Measurements from ENCODE around the gene ARPIN.
"Not testable (repeated sequence)": the region's sequence is repeated elsewhere in the genome, so short reads cannot be mapped to it uniquely, and the experiment has no call there.

Gene ARPIN

DNA sequence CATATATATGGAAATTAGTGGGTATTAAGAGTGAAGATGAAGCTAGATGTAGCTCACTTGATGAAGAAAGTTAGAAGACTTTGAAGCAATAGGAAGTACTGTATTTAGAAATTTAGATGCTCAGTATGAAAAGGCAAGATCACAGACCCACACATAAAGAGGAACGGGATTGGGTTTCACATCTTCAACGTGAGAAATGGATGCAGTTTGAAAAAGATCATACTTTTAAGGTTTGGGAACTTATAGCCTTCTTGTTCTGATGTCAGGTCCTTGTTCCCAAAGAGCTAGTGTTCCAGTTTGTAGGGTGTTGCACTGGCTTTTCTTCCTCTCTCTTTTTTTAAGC, 35.7 kb downstream of the ARPIN start:
- TF ChIP-seq, protein P1, sequence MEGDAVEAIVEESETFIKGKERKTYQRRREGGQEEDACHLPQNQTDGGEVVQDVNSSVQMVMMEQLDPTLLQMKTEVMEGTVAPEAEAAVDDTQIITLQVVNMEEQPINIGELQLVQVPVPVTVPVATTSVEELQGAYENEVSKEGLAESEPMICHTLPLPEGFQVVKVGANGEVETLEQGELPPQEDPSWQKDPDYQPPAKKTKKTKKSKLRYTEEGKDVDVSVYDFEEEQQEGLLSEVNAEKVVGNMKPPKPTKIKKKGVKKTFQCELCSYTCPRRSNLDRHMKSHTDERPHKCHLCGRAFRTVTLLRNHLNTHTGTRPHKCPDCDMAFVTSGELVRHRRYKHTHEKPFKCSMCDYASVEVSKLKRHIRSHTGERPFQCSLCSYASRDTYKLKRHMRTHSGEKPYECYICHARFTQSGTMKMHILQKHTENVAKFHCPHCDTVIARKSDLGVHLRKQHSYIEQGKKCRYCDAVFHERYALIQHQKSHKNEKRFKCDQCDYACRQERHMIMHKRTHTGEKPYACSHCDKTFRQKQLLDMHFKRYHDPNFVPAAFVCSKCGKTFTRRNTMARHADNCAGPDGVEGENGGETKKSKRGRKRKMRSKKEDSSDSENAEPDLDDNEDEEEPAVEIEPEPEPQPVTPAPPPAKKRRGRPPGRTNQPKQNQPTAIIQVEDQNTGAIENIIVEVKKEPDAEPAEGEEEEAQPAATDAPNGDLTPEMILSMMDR (IDR thresholded peaks at IDR 0.05; ENCODE audit: low read depth, low read length, missing control alignments) = no peak
- no peak overlapping the region for H3K4me3 ChIP-seq (ENCODE audit: low read depth, low read length)
- DNase-seq (ENCODE audit: low read depth) = no peak

DNA sequence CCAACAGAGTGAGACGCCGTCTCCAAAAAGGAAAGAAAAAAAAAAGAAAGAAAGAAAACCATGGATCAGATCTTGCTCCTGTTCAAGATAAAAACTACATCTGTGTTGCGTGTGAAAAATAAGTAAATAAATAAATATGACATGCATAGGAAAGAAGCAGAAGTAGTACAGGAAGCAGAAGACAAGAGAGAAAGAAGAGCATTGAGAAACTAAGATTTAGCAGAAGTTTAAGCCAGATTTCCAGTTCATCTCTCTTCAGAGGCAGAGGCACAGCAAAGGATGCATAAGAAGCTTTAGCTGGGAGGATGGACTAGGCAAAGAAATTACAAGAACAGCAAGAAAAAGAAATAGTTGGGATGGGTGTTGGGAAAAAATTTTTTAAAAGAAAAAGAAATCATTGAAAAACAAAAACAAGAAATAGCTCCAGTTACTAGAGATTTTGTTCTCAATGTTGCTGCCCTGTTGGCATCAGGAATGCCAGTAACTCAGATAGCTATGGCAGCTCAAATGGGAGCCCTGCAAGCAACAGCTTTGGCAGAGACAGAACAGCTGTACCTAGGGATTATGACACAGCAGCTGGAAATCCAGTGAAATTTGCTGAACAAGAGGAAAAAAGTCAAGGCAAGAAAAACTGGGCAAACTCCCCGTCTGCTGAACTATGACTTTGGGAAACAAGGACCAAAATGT, 36.2 kb downstream of the ARPIN start:
- H3K4me3 ChIP-seq (ENCODE audit: low read depth, low read length) = no peak overlapping the region
- no peak for DNase-seq (ENCODE audit: low read depth)
- TF ChIP-seq, protein P1 (IDR thresholded peaks at IDR 0.05; ENCODE audit: low read depth, low read length, missing control alignments) = no peak

DNA sequence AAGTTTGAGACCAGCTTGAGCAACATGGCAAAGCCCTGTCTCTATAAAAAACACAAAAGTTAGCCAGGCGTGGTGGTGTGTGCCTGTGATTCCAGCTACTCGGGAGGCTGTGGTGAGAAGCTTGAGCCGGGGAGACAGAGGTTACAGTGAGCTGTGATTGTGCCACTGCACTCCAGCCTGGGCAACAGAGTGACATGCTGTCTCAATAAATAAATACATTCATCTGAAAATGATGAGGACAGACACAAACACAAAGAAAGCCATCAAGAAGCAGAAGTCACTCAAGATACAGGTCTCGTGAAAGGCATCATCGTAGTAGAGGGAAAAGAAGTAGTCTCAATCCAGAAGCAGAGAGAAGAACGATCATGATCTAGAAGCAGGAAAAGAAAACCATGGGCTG, 37.0 kb downstream of the ARPIN start:
- DNase-seq (ENCODE audit: low read depth) = no peak
- TF ChIP-seq, protein P1 (IDR thresholded peaks at IDR 0.05; ENCODE audit: low read depth, low read length, missing control alignments) = no peak

DNA sequence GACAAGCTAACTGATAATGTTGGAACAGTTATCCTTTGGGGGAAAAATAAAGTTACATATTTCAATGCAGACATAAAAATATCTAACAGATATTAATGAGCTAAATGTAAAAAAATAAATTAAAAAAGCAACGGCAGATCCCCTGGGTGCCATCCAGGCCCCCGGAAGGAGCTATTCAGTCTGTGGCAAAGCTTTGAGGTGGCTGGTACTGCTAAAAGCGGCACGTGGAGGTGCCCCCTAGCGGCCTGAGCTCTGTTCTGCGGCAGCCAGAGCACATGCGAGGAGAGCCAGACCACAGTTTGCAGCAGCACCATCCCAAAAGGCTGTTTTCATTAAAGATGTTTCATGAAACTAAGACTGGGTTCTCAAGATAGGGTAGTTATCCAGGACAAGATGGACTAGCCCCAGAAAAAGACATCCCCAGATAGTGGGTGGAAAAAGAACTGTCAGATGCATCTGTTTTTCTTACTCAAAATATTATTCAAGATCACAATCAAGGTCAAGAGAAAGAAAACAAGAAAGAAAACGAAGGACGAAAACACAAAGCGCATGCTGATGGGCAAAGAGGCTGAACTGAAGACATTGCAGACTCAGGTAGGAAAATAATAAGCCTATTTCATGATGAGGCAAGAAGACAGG, 37.7 kb downstream of the ARPIN start:
- TF ChIP-seq, protein P1 (IDR thresholded peaks at IDR 0.05; ENCODE audit: low read depth, low read length, missing control alignments) = peak; percentile 96
- H3K4me3 ChIP-seq (ENCODE audit: low read depth, low read length) = no peak overlapping the region
- DNase-seq (ENCODE audit: low read depth) = no peak

More for the DNA sequence above, 37.0 kb downstream of the ARPIN start:
- H3K4me3 ChIP-seq (ENCODE audit: low read depth, low read length) = no peak overlapping the region

DNA sequence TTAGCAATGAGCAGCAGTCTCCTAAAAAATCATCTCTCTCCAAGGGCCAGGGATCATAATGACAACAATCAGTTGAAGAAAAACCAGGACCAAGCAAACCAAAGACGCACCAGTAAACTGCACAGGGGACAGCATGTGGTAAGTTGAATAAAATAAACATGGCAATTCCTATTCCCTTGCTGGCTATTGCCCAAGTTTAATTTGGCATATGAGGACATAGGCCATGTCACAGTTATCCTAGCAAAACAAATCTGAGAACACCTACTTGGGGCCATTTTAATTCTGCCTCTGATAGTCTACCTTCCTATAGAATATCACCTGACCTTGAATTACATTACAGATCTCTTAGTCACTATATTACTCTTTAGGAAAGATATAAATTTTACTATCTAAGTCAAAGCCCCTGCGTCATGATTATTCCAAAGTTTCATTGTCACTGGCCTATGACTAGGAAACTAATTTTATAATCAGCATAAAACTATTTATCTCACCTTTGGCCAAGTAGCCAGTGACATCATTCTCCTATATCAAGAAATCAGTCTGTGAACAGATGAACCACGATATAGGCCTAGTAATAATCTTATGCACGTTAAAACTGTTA, 42.0 kb downstream of the ARPIN start:
- no peak for DNase-seq (ENCODE audit: low read depth)
- TF ChIP-seq, protein P1 (IDR thresholded peaks at IDR 0.05; ENCODE audit: low read depth, low read length, missing control alignments) = no peak
- no peak overlapping the region for H3K4me3 ChIP-seq (ENCODE audit: low read depth, low read length)

DNA sequence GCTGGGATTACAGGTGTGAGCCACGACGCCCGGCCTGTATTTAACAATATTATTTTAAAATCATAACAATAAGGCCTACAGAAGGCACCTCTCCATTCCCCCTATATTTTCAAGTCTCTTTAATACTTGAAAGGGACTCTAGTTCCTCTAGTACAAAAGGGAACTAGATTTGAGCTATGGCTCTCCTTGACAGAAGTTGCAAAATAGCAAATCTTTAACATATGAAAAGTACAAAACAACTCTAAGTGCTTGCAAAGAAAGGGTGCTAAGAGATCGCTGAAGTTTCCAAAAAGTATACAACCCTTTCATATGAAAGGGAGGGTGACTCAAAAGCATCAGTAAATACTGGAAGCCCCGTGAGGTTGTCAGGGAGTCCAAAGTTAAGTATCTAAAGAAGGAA, 42.7 kb downstream of the ARPIN start:
- TF ChIP-seq, protein P1 (IDR thresholded peaks at IDR 0.05; ENCODE audit: low read depth, low read length, missing control alignments) = no peak
- no peak for DNase-seq (ENCODE audit: low read depth)
- H3K4me3 ChIP-seq (ENCODE audit: low read depth, low read length) = no peak overlapping the region

DNA sequence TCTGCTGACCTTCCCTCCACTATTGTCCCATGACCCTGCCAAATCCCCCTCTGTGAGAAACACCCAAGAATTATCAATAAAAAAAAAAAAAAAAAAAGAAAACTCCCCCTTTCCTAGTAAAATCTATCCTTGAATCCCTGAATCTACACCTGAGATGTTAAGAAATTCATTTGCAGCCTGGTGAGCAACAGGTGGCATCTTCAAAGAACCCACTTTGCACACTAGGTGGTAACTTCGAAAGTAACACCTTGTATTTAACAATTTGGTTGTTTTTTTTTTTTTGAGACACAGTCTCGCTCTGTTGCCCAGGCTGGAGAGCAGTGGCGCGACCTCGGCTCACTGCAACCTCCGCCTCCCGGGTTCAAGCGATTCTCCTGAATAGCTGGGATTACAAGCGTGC, 43.3 kb downstream of the ARPIN start:
- not testable (repeated sequence) for H3K4me3 ChIP-seq (ENCODE audit: low read depth, low read length); DNase-seq (ENCODE audit: low read depth)
